HEK293T (cell line): ENCODE measurements around the gene TMTC1.

Source experiments
- ARNT ChIP-seq: fragments of 450-650 bp; IDR thresholded peaks from 2 replicates; pipeline ENCODE4 v1.6.1; 2017; ENCODE audit warnings: mild to moderate bottlenecking
- BHLHE40 ChIP-seq: fragments of 450-650 bp; IDR thresholded peaks from 2 replicates; pipeline ENCODE4 v1.6.1; 2016; ENCODE audit warnings: mild to moderate bottlenecking, moderate library complexity, borderline replicate concordance
- CTBP1 ChIP-seq: fragments of 450-650 bp; IDR thresholded peaks from 2 replicates; pipeline ENCODE4 v1.6.1; 2016; ENCODE audit warnings: borderline replicate concordance
- ELF4 ChIP-seq: fragments of 450-650 bp; IDR thresholded peaks from 2 replicates; pipeline ENCODE4 v1.6.1; 2017; ENCODE audit warnings: antibody characterized with exemption
- FOXA1 ChIP-seq: fragments of 450-650 bp; IDR thresholded peaks from 2 replicates; pipeline ENCODE4 v1.6.1; 2016; ENCODE audit warnings: mild to moderate bottlenecking
- FOXK2 ChIP-seq: fragments of 450-650 bp; IDR thresholded peaks from 2 replicates; pipeline ENCODE4 v1.6.1; 2016; ENCODE audit warnings: mild to moderate bottlenecking
- FOXM1 ChIP-seq: fragments of 450-650 bp; IDR thresholded peaks from 2 replicates; pipeline ENCODE4 v1.6.1; 2017; ENCODE audit warnings: mild to moderate bottlenecking, borderline replicate concordance
- HDGF ChIP-seq: fragments of 450-650 bp; IDR thresholded peaks from 2 replicates; pipeline ENCODE4 v1.6.1; 2017; ENCODE audit warnings: antibody characterized with exemption, borderline replicate concordance
- NFRKB ChIP-seq: fragments of 450-650 bp; IDR thresholded peaks from 2 replicates; pipeline ENCODE4 v1.6.1; 2016; ENCODE audit warnings: mild to moderate bottlenecking, moderate library complexity
- SP1 ChIP-seq: fragments of 450-650 bp; IDR thresholded peaks from 2 replicates; pipeline ENCODE4 v1.6.1; 2017
- TARDBP ChIP-seq: fragments of 450-650 bp; IDR thresholded peaks from 2 replicates; pipeline ENCODE4 v1.6.1; 2016

DNA sequence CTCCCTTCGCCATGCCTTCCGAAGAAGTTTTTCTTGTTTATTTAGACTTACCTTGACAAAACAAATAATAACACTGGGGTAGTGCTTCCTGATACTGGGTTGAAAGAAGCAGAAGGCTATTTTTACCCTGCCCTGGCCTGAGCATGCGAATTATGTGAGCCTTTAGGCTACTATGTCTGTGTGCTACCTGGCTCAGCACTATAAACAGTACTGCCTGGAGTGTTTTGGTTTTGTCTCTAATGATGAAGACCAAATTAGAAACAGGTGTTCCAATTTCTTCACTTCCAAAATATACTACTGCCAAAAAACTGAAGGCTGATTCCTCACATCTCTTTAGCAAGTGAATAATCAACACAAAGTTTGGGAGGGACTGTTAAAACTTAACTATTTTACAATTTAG, 278.6 kb downstream of the TMTC1 start:
- TF ChIP-seq CTBP1 (no peak), SP1 (no peak), FOXA1 (no peak), FOXM1 (no peak), ELF4 (no peak), ARNT (no peak), TARDBP (no peak), HDGF (no peak), BHLHE40 (no peak), NFRKB (no peak), FOXK2 (no peak)
